Measurements from ENCODE around the gene ATP11A.
"Not testable (repeated sequence)": the region's sequence is repeated elsewhere in the genome, so short reads cannot be mapped to it uniquely, and the experiment has no call there.

ATP11A gene

DNA sequence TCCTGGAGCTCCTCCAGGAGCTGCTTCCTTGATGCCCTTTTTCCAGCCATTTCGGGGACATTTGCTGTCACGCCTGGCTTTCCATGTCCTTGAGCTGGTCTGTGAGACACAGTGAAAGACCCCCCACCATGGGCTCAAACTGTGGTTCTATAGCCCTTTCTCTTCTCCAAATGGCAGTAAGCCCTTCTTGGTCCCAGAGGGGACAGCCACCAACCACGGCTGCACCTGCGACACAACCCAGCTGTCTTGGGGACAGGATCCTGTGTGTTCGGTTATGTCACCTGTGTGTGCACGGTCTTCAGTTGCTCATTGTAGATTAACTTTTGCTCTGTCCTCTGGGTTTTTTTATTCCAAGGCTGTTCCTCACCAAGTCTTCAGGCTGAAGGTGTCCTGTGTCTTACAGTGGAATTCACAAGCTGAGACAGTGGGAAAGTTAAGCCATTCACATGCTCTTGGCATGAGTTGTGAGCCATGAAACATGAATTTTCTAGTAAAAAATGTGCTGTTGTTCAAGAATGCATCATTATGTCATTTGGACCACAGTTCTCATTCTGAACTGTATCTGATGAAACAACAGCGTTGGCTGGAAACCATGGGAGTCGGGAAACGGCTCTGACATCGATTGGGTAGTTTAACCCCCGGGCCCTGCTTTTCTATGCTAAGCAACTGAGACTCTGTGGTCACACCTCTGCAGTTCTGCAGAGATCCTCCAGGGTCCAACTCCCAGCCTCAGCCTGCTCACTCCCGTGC is 149.7 kb downstream of the ATP11A start:
- Histone ChIP-seq H3K9ac (ENCODE audit: low read length) (no peak overlapping the region), H3K4me1 (ENCODE audit: low read length) (peaks cover 9% of the 10 kb centered on the region; the same call in 1 of the 2 replicates), H3K36me3 (replicated peaks; ENCODE audit: insufficient read depth, low read length) (no peaks in the 10 kb centered on the region; the same call in 1 of the 2 replicates), H3K9me2 (replicated peaks; ENCODE audit: insufficient read depth, low read length) (no peaks in the 10 kb centered on the region), H2AFZ (ENCODE audit: low read length) (no peak overlapping the region), H4K20me1 (ENCODE audit: insufficient read depth, low read length) (no peaks in the 10 kb centered on the region), H3K9me3 (replicated peaks; ENCODE audit: insufficient read depth, low read length) (no peaks in the 10 kb centered on the region), H3K79me2 (ENCODE audit: low read length) (no peaks in the 10 kb centered on the region), H3K4me2 (ENCODE audit: low read depth, low read length) (no peak overlapping the region), H3K4me3 (ENCODE audit: low read length) (no peak overlapping the region), H3K27ac (ENCODE audit: low read length) (no peak overlapping the region), H3F3A (ENCODE audit: insufficient read depth, low read length) (no peaks in the 10 kb centered on the region), H3K27me3 (replicated peaks; ENCODE audit: insufficient read depth, low read length) (no peaks in the 10 kb centered on the region)
- no peak for DNase-seq
- TF ChIP-seq EZH2 (optimal IDR thresholded peaks at IDR 0.05; ENCODE audit: low read depth, low read length) (no peak), EZH2phosphoT487 (IDR thresholded peaks at IDR 0.05; ENCODE audit: low read length) (no peak)
- TF ChIP-seq, protein P1, sequence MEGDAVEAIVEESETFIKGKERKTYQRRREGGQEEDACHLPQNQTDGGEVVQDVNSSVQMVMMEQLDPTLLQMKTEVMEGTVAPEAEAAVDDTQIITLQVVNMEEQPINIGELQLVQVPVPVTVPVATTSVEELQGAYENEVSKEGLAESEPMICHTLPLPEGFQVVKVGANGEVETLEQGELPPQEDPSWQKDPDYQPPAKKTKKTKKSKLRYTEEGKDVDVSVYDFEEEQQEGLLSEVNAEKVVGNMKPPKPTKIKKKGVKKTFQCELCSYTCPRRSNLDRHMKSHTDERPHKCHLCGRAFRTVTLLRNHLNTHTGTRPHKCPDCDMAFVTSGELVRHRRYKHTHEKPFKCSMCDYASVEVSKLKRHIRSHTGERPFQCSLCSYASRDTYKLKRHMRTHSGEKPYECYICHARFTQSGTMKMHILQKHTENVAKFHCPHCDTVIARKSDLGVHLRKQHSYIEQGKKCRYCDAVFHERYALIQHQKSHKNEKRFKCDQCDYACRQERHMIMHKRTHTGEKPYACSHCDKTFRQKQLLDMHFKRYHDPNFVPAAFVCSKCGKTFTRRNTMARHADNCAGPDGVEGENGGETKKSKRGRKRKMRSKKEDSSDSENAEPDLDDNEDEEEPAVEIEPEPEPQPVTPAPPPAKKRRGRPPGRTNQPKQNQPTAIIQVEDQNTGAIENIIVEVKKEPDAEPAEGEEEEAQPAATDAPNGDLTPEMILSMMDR (IDR thresholded peaks at IDR 0.05; ENCODE audit: low read length) = no peak

- H4K20me1 ChIP-seq (ENCODE audit: insufficient read depth, low read length) = no peaks in the 10 kb centered on the region
- no peak overlapping the region for H3K4me3 ChIP-seq (ENCODE audit: low read length)
- H3K4me2 ChIP-seq (ENCODE audit: low read depth, low read length) = no peak overlapping the region
- H3K4me1 ChIP-seq (ENCODE audit: low read length) = peaks cover 9% of the 10 kb centered on the region; the same call in 1 of the 2 replicates
- no peaks in the 10 kb centered on the region for H3K9me3 ChIP-seq (replicated peaks; ENCODE audit: insufficient read depth, low read length)
- no peaks in the 10 kb centered on the region; the same call in 1 of the 2 replicates for H3K36me3 ChIP-seq (replicated peaks; ENCODE audit: insufficient read depth, low read length)
- H3K9me2 ChIP-seq (replicated peaks; ENCODE audit: insufficient read depth, low read length) = no peaks in the 10 kb centered on the region
- no peak overlapping the region for H2AFZ ChIP-seq (ENCODE audit: low read length)
- no peaks in the 10 kb centered on the region for H3K79me2 ChIP-seq (ENCODE audit: low read length)
- no peak for DNase-seq
- TF ChIP-seq, protein P1 (IDR thresholded peaks at IDR 0.05; ENCODE audit: low read length) = no peak
- no peak for TF ChIP-seq EZH2 (optimal IDR thresholded peaks at IDR 0.05; ENCODE audit: low read depth, low read length)
- no peak for TF ChIP-seq EZH2phosphoT487 (IDR thresholded peaks at IDR 0.05; ENCODE audit: low read length)
- no peaks in the 10 kb centered on the region for H3K27me3 ChIP-seq (replicated peaks; ENCODE audit: insufficient read depth, low read length)
- H3K27ac ChIP-seq (ENCODE audit: low read length) = no peak overlapping the region
- no peak overlapping the region for H3K9ac ChIP-seq (ENCODE audit: low read length)
- H3F3A ChIP-seq (ENCODE audit: insufficient read depth, low read length) = no peaks in the 10 kb centered on the region
Measured at GRCh38 chr13:112840472-112841302, 150.8 kb downstream of the ATP11A start.

- H3F3A ChIP-seq (ENCODE audit: insufficient read depth, low read length); H4K20me1 ChIP-seq (ENCODE audit: insufficient read depth, low read length); H3K9me3 ChIP-seq (replicated peaks; ENCODE audit: insufficient read depth, low read length); H3K9me2 ChIP-seq (replicated peaks; ENCODE audit: insufficient read depth, low read length); H3K27me3 ChIP-seq (replicated peaks; ENCODE audit: insufficient read depth, low read length); H3K9ac ChIP-seq (ENCODE audit: low read length); H3K4me3 ChIP-seq (ENCODE audit: low read length); DNase-seq; H3K79me2 ChIP-seq (ENCODE audit: low read length); H3K4me1 ChIP-seq (ENCODE audit: low read length); H3K36me3 ChIP-seq (replicated peaks; ENCODE audit: insufficient read depth, low read length); H3K27ac ChIP-seq (ENCODE audit: low read length); H3K4me2 ChIP-seq (ENCODE audit: low read depth, low read length); H2AFZ ChIP-seq (ENCODE audit: low read length): not testable (repeated sequence)
Measured at GRCh38 chr13:112841303-112842015, 151.6 kb downstream of the ATP11A start.
